Metanephros (tissue), 1 donor: Measurements from ENCODE around the gene RAPGEF3. TPM values are rescaled to one million over a fixed set of nuclear protein-coding genes. Genes with fewer than 3 reads are reported as not detected.

ENCODE experiments used
- total RNA-seq: library from RNA; depleted of rRNA; stranded (reverse); fragments of >200 nt; gene quantifications from one replicate; pipeline ENCODE4 v1.2.3, GENCODE V29; 2014

Gene RAPGEF3, protein sequence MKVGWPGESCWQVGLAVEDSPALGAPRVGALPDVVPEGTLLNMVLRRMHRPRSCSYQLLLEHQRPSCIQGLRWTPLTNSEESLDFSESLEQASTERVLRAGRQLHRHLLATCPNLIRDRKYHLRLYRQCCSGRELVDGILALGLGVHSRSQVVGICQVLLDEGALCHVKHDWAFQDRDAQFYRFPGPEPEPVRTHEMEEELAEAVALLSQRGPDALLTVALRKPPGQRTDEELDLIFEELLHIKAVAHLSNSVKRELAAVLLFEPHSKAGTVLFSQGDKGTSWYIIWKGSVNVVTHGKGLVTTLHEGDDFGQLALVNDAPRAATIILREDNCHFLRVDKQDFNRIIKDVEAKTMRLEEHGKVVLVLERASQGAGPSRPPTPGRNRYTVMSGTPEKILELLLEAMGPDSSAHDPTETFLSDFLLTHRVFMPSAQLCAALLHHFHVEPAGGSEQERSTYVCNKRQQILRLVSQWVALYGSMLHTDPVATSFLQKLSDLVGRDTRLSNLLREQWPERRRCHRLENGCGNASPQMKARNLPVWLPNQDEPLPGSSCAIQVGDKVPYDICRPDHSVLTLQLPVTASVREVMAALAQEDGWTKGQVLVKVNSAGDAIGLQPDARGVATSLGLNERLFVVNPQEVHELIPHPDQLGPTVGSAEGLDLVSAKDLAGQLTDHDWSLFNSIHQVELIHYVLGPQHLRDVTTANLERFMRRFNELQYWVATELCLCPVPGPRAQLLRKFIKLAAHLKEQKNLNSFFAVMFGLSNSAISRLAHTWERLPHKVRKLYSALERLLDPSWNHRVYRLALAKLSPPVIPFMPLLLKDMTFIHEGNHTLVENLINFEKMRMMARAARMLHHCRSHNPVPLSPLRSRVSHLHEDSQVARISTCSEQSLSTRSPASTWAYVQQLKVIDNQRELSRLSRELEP
- total RNA-seq, result 46.5 TPM

GRCh38 chr12:47758834-47759690, at the start of gene RAPGEF3:
Gene RAPGEF3 (minus strand): TSS chr12:47758880. CDS start chr12:47758556, 324 bp downstream.

GRCh38 chr12:47773062-47773857, 14.6 kb upstream of the RAPGEF3 start, which contains the start of gene SLC48A1:
Gene SLC48A1 (plus strand): TSS chr12:47773238. CDS start chr12:47773305, 67 bp downstream.

GRCh38 chr12:47725091-47725772, 33.4 kb downstream of the RAPGEF3 start, which contains the start of gene ENDOU:
Gene ENDOU (minus strand): TSS chr12:47725490. CDS start chr12:47725413, 77 bp downstream.

DNA sequence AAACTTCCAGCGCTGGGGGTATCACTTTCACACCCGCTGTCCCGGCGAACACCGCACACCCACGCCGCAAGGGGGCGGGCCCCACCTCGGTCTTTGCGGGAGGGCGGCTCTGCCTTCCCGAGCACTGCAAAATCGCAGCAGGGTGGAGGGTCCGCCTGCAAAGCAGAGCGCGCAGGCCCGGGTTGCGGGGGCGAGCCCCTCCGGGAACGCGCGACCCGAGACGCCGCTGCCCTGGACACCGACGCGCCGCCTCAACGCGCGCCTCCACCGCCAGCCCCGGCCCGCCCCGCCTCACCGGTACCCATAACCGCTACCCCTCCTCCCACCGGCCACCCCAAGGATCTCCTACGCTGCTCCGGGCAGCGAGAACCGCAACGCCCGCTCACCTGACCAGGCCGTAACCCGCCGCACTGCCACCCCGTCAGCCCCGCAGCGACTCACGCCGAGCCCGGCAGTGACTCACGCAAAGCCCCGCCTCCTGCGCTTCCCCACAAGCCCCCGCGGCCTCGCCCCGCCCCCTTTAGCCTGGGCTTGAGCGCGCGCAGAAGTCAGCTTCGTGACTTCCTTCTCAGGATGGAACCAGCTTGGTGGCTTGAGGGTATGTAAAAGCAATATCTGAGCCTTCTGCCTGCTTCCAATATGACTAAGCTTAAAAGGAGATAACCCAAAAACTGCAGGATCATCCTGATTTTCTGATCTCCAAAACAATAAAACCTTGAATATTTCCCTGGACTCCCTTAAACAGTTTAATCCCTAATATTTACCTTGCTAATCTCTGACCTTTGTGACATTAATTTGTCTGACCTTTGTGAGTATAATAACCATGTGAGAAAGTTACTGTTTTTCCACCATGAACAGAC, 52.9 kb downstream of the RAPGEF3 start, which contains the start of gene RPAP3:
Gene RPAP3 (minus strand): TSS at position 465 of the 860 bp plus-strand sequence. CDS start 3,190 bp downstream, outside the sequence.

Other genes starting within 250 kb of the RAPGEF3 start
- gene RPAP3, start 52.9 kb downstream of the RAPGEF3 start, total RNA-seq, result 11.3 TPM
- not detected for gene ENDOU, start 33.4 kb downstream of the RAPGEF3 start, total RNA-seq
- 30.6 TPM for gene SLC48A1, start 14.4 kb upstream of the RAPGEF3 start, total RNA-seq
- gene HDAC7, start 61.0 kb upstream of the RAPGEF3 start, total RNA-seq, result 78.6 TPM
- gene VDR, start 146.1 kb upstream of the RAPGEF3 start, total RNA-seq, result 2.7 TPM
- 111 TPM for gene TMEM106C, start 204.7 kb upstream of the RAPGEF3 start, total RNA-seq
- gene COL2A1, start 245.6 kb upstream of the RAPGEF3 start, total RNA-seq, result 29.5 TPM